GM12875 (cell line): ENCODE measurements around the gene GNB3.

Source experiments
- H3K4me3 ChIP-seq: one replicate; pipeline ENCODE4 v1.5.1; 2011; ENCODE audit warnings: low read depth, low read length, control low read depth
- TF ChIP-seq, protein P1 (sequence below): IDR thresholded peaks from 2 replicates; pipeline ENCODE4 v1.5.1; 2011; ENCODE audit warnings: low read depth, mild to moderate bottlenecking, control low read depth, inconsistent platforms, low read length, moderate library complexity, borderline replicate concordance; ENCODE audit not compliant: insufficient read depth

Gene GNB3

GRCh38 chr12:6831450-6831995, 9.2 kb upstream of the GNB3 start:
- TF ChIP-seq, protein P1, sequence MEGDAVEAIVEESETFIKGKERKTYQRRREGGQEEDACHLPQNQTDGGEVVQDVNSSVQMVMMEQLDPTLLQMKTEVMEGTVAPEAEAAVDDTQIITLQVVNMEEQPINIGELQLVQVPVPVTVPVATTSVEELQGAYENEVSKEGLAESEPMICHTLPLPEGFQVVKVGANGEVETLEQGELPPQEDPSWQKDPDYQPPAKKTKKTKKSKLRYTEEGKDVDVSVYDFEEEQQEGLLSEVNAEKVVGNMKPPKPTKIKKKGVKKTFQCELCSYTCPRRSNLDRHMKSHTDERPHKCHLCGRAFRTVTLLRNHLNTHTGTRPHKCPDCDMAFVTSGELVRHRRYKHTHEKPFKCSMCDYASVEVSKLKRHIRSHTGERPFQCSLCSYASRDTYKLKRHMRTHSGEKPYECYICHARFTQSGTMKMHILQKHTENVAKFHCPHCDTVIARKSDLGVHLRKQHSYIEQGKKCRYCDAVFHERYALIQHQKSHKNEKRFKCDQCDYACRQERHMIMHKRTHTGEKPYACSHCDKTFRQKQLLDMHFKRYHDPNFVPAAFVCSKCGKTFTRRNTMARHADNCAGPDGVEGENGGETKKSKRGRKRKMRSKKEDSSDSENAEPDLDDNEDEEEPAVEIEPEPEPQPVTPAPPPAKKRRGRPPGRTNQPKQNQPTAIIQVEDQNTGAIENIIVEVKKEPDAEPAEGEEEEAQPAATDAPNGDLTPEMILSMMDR = no peak
- H3K4me3 ChIP-seq = no peak overlapping the region

GRCh38 chr12:6832125-6832524, 8.6 kb upstream of the GNB3 start:
- TF ChIP-seq, protein P1 = no peak

DNA sequence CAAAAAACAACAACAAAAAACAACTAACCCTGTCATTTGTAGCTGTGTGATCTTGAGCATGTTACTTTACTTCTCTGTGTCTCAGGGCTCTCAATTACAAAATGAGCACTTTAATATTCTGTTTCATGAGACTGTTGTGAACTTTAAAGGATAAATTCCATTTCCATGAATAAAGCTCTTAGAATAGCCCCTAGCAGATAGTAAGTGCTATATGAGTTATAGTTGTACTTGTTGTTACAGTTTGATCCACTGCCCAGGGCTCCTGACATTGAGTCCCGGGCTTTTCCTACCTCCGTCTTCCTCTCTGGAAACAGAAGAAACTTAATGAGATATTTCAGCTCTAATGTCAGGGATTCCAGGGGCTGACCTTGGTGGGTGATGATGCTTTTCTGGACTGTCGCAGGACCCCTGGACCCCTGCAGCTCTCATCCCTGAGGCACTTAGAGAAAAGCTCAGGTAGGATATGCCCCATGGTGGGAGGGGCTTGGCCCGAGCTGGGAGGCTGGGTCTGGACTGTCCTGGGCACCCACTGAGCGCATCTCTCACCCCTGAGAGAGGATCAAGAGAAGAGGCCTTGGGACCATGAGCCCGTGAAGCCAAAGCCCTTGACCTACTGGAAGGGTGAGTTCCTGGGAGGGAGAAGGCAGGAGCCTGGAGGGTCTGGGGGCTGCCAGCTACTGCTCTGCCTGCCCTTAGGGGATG, 7.4 kb upstream of the GNB3 start:
- TF ChIP-seq, protein P1 = no peak
- H3K4me3 ChIP-seq = no peak overlapping the region

More at GRCh38 chr12:6832125-6832524, 8.6 kb upstream of the GNB3 start:
- no peak overlapping the region for H3K4me3 ChIP-seq

DNA sequence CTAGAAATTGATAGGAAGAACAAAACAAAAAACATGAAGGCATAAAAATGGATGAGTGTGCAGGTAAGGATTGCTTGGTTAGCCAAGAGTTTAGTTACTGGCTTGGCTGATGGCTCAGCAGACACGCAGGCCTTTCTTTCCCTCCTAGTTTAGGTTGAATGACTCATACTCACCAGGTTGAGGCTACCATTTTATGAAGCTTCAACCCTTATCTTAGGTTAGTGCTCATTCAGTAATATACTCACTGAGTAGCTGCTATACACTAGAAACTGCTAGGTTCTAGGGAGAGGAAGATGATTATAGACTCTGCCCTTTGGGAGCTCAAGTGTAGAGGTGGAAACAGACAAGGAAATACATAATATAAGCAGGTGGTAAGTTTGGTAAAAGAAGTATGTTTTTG, 6.5 kb upstream of the GNB3 start:
- H3K4me3 ChIP-seq = no peak overlapping the region
- TF ChIP-seq, protein P1 = no peak

GRCh38 chr12:6834873-6835272, 5.9 kb upstream of the GNB3 start:
- no peak overlapping the region for H3K4me3 ChIP-seq
- TF ChIP-seq, protein P1 = no peak

GRCh38 chr12:6836851-6837250, 3.9 kb upstream of the GNB3 start:
- H3K4me3 ChIP-seq = no peak overlapping the region
- TF ChIP-seq, protein P1 = no peak

- TF ChIP-seq, protein P1 = no peak
- no peak overlapping the region for H3K4me3 ChIP-seq
Measured at GRCh38 chr12:6837370-6838060, 3.2 kb upstream of the GNB3 start.
